Panc1 (cell line): ENCODE measurements around the gene RAB7B. TPM values are rescaled to one million over a fixed set of nuclear protein-coding genes. Genes with fewer than 3 reads are reported as not detected.

Source experiments
- ATAC-seq: fragments of 200-7000 bp; cut with Tn5 transposase; 2 replicates; pipeline ENCODE4 v1.9.1; 2020; ENCODE audit warnings: mild to moderate bottlenecking, moderate library complexity
- BruUV-seq: library from RNA; stranded (reverse); fragments of 400-500 nt; replicated peaks from 2 replicates; lab custom pipeline; 2021; lab: Mats Ljungman, UMichigan
- CTCF ChIA-PET: fragments of 300-600 bp; sonication (Branson Sonifier 250); formaldehyde crosslinking; loops from one replicate; lab custom pipeline; 2022; ENCODE audit warnings: antibody characterized with exemption; lab: Charles Lee
- POLR2A ChIA-PET: fragments of 300-600 bp; sonication (Branson Sonifier 250); formaldehyde crosslinking; loops from one replicate; lab custom pipeline; 2022; ENCODE audit warnings: antibody characterized with exemption; lab: Charles Lee
- DNase-seq: peaks from one replicate; pipeline ENCODE4 v3.0.0-alpha.2; 2010; ENCODE audit warnings: low read depth, low spot score
- H3K27ac ChIP-seq: 2 replicates; pipeline ENCODE4 v1.5.1; 2011; ENCODE audit warnings: mild to moderate bottlenecking, low read length, inconsistent platforms
- H3K27me3 ChIP-seq: fragments of 200-500 bp; sonication (Bioruptor generic); 2 replicates; pipeline ENCODE4 v1.6.0; 2014; ENCODE audit warnings: low read length, inconsistent platforms; ENCODE audit not compliant: control insufficient read depth, insufficient read depth
- H3K36me3 ChIP-seq: fragments of 200-500 bp; sonication (Bioruptor generic); 2 replicates; pipeline ENCODE4 v1.5.1; 2014; ENCODE audit warnings: inconsistent platforms, mild to moderate bottlenecking, low read length, moderate library complexity; ENCODE audit not compliant: control insufficient read depth, insufficient read depth
- H3K4me1 ChIP-seq: 2 replicates; pipeline ENCODE4 v1.5.1; 2011; ENCODE audit warnings: inconsistent platforms, mild to moderate bottlenecking, low read length, moderate library complexity; ENCODE audit not compliant: control insufficient read depth, insufficient read depth
- H3K4me3 ChIP-seq, 2 experiments: 2 replicates each; pipeline ENCODE4 v1.5.1; 2011 to 2012; ENCODE audit warnings: low read depth in 2 of 2, low read length in 2 of 2, mild to moderate bottlenecking in 2 of 2, inconsistent platforms in 1 of 2, moderate library complexity in 1 of 2
- H3K9me3 ChIP-seq: fragments of 200-500 bp; sonication (Bioruptor generic); 2 replicates; pipeline ENCODE4 v1.5.1; 2014; ENCODE audit warnings: low read depth, mild to moderate bottlenecking, inconsistent platforms, low read length, moderate library complexity; ENCODE audit not compliant: control insufficient read depth, insufficient read depth
- CTCF ChIP-seq: fragments of 450-650 bp; IDR thresholded peaks from 2 replicates; pipeline ENCODE4 v1.5.1; 2017; ENCODE audit warnings: mild to moderate bottlenecking
- POLR2AphosphoS5 ChIP-seq: IDR thresholded peaks from 2 replicates; pipeline ENCODE4 v1.6.1; 2012; ENCODE audit warnings: mild to moderate bottlenecking, low read depth, low read length, moderate library complexity
- REST ChIP-seq, 2 experiments: IDR thresholded peaks; 2 replicates each; pipeline ENCODE4 v1.6.1; 2011 to 2012; ENCODE audit warnings: low read depth in 2 of 2, control low read depth in 1 of 2, low read length in 1 of 2, mild to moderate bottlenecking in 1 of 2, moderate library complexity in 1 of 2; ENCODE audit not compliant: insufficient read depth in 1 of 2
- SIN3A ChIP-seq: IDR thresholded peaks from 2 replicates; pipeline ENCODE4 v1.6.1; 2012; ENCODE audit warnings: low read depth, mild to moderate bottlenecking, low read length, moderate library complexity, borderline replicate concordance; ENCODE audit not compliant: insufficient read depth
- TCF7L2 ChIP-seq: IDR thresholded peaks from 2 replicates; pipeline ENCODE4 v1.6.1; 2011; ENCODE audit warnings: mild to moderate bottlenecking, low read depth, low read length, inconsistent platforms
- in situ Hi-C: cut with HindIII; loops from 2 replicates; pipeline ENCODE4 v1.10.0; 2016; ENCODE audit warnings: low sequenced_read_pairs, low pct_unique_long_range_greater_than_20kb
- intact Hi-C: fragments of 100-400 bp; cut with micrococcal nuclease; formaldehyde crosslinking; loops from one replicate; pipeline ENCODE4 v1.10.0; 2022; ENCODE audit not compliant: unreplicated experiment
- total RNA-seq: library from RNA; stranded (reverse); gene quantifications from one replicate; pipeline ENCODE4 v1.2.1, GENCODE V29; 2021; ENCODE audit not compliant: unreplicated experiment

Gene RAB7B
- total RNA-seq, 1 experiment from 2014 or later = 0.05 TPM

GRCh38 chr1:205961991-205962820 lies 41.0 kb downstream of the RAB7B start:
- no peak for TF ChIP-seq TCF7L2
- H3K4me1 ChIP-seq = no peaks in the 10 kb centered on the region
- in situ Hi-C loops = no loop called here
- H3K36me3 ChIP-seq = no peaks in the 10 kb centered on the region
- no peak overlapping the region for H3K4me3 ChIP-seq
- POLR2A ChIA-PET = no interaction called here
- H3K9me3 ChIP-seq = no peaks in the 10 kb centered on the region
- CTCF ChIA-PET = interaction anchor here (1.1 to 1.2 kb wide), 2 partner anchors 15 to 43 kb away, joined by 3 to 4 read pairs; no protein-coding TSS in a partner anchor
- no peak for DNase-seq
- peaks cover 7% of the 10 kb centered on the region for H3K27me3 ChIP-seq
- intact Hi-C loops = no loop called here
- ATAC-seq = no peak
- H3K27ac ChIP-seq = no peak overlapping the region
- no TSS peak for BruUV-seq

GRCh38 chr1:205961405-205961804 lies 41.8 kb downstream of the RAB7B start:
- no TSS peak for BruUV-seq
- no peak overlapping the region for H3K4me3 ChIP-seq
- intact Hi-C loops = no loop called here
- POLR2A ChIA-PET = no interaction called here
- H3K27ac ChIP-seq = no peak overlapping the region
- ATAC-seq = no peak
- no peaks in the 10 kb centered on the region for H3K36me3 ChIP-seq
- CTCF ChIA-PET = interaction anchor here (1.2 kb wide), 1 partner anchor 16 kb away, joined by 3 read pairs; no protein-coding TSS in a partner anchor
- peaks cover 11% of the 10 kb centered on the region for H3K27me3 ChIP-seq
- H3K9me3 ChIP-seq = no peaks in the 10 kb centered on the region
- no peak for DNase-seq
- TF ChIP-seq CTCF = no peak
- no peak for TF ChIP-seq REST (IDR thresholded peaks at IDR 0.05; ENCODE audit: insufficient read depth in 1 of 2, low read depth in 2 of 2, low read length in 1 of 2)
- no peak for TF ChIP-seq POLR2AphosphoS5
- TF ChIP-seq TCF7L2 = no peak
- no peak for TF ChIP-seq SIN3A
- in situ Hi-C loops = no loop called here
- H3K4me1 ChIP-seq = no peaks in the 10 kb centered on the region

GRCh38 chr1:205959789-205960188 lies 43.4 kb downstream of the RAB7B start:
- no peak for ATAC-seq
- in situ Hi-C loops = no loop called here
- Histone ChIP-seq H3K27me3 (peaks cover 16% of the 10 kb centered on the region), H3K4me3 (no peak overlapping the region), H3K36me3 (no peaks in the 10 kb centered on the region), H3K27ac (no peak overlapping the region), H3K9me3 (no peaks in the 10 kb centered on the region), H3K4me1 (no peaks in the 10 kb centered on the region)
- CTCF ChIA-PET = no interaction called here
- TF ChIP-seq REST (IDR thresholded peaks at IDR 0.05; ENCODE audit: insufficient read depth in 1 of 2, low read depth in 2 of 2, low read length in 1 of 2) (no peak), SIN3A (no peak), CTCF (no peak), POLR2AphosphoS5 (no peak), TCF7L2 (no peak)
- BruUV-seq = no TSS peak
- intact Hi-C loops = no loop called here
- POLR2A ChIA-PET = no interaction called here
- no peak for DNase-seq
